Measurements from ENCODE around the gene DTHD1. TPM values are rescaled to one million over a fixed set of nuclear protein-coding genes. Genes with fewer than 3 reads are reported as not detected.

Gene DTHD1
- polyA plus RNA-seq, 3 donors = not detected

DNA sequence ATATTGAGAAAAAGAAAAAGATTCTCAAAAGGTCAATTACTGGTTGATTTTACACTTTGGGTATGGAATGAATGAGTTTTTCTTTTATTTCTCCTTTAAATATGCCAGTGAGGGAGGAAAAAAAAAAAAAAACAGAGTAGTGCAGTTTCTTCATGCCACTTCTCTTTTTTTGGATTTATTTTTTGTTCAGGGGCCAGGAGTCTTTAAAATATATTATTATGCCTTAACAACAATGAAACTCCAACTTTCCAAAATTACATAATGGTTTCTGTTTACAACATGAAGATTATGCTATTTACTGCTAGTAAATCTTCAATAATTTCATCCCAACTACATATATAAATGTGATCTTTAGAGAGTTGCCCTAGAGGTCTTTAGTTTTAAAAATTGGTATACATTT is 31.9 kb downstream of the DTHD1 start:
- DNase-seq = no peak

DNA sequence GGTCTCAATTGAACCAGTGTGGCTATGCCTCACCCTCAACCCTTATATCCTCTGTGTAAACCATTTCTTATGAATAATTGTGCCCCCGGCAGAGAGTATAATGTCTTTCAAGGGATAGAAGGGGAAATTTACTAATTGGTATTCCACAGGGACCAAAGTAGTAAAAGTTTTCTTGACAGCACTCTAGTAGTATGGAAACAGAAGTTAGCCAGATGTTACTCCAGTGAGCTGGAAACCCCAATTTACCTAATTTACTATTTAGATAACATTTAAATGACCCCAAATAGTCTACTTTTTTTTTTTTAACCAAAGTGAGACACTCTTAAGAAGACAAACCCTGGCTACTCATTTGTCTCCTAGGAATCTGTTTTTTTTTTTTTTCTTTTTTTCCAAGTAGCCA is 32.3 kb downstream of the DTHD1 start:
- no peak for DNase-seq

DNA sequence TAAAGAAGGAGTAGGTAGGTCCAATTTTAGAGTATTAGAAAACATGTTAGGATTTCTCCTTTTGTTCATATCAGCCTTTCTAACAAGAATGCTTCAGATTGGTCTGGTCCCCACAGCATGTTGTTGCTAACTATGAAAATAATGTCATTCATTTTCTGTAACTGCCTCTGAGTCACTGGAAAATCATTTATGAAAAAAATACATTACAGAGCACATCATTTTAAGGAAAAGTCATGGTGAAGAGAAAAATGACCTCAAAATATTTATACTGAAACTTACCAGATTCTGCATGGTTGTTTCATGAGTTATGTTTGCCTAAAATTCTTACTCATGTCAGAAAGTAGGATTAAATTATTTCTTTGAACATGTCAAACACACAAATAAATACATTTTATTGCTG is 35.2 kb downstream of the DTHD1 start:
- no peak for DNase-seq

DNA sequence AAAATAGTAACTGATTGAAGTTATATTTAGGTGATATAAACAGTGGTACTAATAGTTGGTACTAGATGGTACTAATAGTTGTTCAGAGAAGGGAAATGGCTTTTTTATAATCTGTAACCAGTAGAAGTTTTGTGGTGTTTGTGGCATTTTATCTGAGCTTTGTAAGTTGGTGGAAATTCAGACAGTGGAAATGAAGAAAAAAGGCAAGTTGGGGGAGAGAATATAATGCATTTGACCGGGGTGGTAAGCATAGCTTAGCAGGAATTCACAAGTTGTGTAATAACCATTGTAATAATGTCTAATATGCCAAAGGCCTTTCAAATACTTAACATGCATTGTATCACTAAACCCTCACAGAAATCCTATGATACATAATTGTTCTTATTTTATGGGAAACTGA is 36.3 kb downstream of the DTHD1 start:
- DNase-seq = no peak

DNA sequence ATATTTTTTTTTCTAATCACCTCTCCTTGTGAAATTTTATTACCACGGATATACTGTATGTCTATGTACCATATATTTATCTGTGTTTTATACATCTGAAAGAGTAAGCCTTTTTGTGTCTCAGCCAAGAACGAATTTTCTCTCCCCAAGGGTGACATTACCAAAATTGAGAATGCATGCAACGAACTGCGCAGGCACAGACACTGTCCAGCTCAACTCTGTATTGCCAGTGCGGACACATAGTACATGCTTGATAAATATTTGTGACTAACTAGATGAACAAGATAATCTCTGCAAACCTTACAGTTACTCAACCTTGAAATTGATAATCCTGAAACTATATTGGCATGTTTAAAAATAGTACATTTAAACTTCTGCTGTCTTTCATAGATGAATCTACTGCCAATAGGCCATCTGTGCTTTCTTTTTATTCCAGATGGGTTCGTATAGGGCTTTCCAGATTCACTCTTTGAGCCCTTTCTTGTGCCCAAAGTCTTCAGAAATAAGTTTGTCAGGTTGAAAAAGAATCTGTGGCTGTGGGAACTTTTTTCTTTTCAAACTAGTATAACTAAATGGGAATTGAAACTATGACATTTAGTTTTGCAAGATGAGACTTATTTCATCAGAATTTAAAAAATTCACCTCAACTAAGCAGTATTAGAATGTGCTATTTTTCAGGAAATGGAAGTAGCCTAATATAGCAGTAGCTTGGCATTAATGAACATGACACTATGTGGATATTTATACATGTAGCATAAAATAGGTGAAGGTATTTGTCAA is 38.9 kb downstream of the DTHD1 start:
- DNase-seq = no peak

DNA sequence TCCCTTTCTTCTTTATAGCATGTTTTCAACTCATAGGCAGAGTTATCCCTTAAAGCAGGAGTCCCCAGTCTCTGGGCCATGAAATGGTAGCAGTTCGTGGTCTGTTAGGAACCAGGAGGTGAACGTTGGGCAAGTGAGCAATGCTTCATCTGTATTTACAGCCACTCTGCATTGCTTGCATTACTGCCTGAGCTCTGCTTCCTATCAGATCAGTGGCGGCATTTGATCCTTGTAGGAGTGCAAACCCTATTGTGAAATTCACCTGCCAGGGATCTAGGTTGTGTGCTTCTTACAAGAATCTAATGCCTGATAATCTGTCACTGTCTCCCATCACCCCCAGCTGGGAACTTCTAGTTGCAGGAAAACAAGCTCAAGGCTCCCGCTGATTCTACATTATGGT is 39.8 kb downstream of the DTHD1 start:
- DNase-seq = no peak

DNA sequence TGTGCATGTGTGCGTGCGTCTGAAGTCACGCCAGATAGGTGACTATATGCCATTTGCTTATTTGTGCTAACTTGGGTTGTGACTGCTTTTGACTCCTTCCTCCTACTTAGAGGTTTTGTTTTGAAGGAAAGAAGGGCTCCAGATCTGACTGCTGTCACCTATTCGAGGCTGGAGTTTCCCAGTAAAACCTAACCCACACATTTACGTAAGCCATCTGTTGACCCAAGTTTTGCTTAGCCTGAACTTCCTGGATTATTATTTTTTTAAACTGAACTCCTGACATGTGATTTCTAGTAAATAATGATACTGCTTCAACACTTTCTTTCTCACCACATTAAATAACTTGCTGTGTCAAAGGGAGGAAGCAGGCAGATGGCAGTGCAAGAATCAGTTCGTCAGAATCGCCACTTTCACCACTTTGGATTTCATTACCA is 41.5 kb downstream of the DTHD1 start:
- no peak for DNase-seq

DNA sequence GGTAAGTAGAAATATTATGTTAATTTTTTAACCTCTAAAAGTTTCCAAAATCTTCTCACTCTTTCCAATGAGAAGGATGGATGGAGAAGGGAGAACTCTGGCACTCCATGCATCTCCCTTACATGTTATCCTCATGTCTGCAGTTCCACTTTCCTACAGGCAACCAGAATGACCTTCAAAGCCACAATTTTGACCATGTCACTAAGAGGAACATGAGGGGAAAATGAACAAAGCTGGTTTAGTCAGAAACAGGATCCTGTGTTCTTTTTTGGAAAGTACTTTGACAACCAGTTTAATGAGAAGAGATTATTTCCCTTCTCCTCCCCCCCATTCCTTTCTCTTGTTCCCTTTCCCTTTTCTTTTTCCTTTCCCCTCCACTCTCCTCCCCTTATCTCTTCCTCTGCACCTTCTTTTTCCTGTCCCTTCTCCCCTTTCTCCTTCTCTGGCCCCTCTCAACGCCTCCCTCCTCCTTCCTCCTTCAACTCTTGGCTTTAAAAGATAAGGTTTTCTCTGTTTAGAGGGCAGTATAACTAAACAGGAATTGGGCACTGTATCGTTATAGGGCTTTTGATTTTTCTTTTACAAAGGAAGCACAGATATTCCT is 42.5 kb downstream of the DTHD1 start:
- no peak for DNase-seq

DNA sequence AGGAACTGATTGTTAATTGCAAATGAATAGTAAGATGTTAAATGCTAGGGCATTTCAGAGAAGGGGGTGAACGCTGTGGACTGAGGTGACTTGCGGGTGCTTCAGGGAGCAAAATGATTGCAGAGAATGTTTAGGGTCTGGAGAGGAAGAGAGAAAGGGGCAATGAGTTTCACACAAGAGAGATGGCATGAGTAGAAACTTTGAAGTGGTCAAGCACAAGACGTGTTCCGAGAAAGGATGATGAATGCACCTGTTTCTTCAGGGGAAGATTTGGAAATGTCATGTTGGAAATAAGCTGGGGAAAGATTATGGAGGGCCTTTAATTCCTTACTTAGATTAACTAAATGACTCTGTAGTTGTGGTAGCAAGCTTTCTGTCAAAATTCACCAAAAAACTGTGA is 43.4 kb downstream of the DTHD1 start:
- no peak for DNase-seq

DNA sequence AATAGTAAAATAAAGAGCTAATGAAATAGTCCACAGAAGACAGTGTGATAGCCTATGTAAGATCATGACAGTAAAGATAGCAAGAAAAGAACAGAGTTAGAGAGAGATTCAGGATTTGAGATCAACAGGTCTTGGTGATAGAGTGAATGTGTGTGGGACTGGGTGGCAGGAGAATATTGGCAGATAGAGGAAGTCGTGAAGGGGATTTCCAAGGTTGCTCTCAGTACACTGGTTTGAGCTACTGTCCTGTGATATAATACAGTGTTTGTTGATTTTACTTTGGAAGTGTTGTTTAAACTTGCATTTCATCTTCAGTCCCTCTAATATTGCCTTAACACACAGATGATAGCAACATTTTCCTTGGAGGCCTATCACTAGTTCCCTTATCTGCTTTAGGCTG is 44.1 kb downstream of the DTHD1 start:
- no peak for DNase-seq

DNA sequence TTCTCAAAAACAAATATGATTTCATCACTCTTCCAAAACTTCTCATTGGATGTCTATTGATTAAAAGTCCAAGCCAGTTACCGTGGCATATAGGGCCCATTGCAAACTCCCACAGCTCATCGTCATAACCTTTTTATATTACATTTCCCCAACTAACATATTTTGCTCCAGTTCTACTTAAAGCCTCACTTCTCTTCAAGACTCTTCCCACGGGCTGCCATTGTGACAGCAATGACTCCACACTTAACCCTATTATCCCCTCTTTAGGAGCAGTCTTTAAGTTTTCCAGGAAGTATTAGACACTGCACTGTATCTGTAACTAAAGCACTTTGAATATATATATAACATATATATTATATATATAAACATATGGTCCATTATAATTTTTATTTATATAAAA is 44.5 kb downstream of the DTHD1 start:
- no peak for DNase-seq

DNA sequence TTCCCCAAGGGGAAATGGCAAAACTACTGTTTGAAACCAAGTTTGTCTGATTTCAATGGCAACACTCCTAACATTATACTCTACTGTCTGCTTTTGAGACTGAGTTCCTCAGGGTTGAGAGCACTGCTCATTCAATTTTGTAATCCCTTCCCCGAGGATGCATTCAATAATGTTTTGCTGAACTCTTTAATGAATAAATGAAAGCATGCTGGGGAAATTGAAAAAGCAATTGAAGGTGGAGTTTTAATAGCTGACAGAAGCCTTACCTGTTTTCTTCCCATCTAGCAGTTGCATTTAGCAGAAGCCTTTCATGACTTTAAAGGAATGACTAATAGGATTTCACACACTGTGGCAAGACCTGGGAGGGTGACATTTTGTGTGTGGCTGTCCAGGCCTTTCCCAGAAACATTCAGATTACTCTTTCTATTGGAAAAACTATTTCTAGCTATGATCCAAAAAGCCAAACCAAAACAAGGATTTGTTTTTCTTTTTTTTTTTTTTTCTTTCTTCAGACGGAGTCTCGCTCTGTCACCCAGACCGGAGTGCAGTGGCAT is 45.1 kb downstream of the DTHD1 start:
- no peak for DNase-seq

DNA sequence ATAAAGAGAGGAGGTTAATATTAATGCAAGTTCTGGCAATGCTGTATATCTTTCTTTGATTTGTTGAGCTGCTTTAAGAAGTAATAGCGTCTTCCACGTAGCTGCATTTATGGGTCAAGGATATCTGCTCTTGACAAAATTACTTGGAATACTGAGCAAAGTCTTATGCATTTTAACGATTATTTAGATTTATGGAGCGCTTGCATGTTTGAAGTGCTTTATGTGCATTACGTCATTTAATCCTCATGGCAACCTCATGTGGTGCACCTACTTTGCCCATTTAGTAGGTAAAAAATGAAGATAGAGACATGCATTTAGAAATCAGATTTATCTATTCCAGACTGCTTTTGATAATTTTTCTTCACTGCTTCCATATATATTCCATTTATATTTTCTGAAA is 46.0 kb downstream of the DTHD1 start:
- no peak for DNase-seq

DNA sequence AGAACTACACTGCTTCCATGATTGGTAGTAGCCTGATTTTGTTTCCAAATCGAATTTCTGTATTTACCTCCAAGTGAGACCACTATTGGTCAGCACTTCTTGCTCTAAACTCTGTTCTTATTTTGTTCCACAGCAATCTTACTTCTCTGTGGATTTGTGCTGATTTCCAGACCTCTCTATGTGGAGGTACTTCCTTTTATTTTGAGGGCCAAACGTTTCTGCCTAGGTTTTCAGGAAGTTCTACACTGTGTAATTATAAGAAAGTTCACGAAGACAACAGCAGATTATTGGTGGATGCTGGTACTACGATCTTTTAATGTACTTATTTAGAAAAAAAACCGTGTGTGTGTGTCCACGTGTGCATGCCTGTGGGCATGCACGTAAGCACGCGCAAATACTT is 46.7 kb downstream of the DTHD1 start:
- DNase-seq = no peak

DNA sequence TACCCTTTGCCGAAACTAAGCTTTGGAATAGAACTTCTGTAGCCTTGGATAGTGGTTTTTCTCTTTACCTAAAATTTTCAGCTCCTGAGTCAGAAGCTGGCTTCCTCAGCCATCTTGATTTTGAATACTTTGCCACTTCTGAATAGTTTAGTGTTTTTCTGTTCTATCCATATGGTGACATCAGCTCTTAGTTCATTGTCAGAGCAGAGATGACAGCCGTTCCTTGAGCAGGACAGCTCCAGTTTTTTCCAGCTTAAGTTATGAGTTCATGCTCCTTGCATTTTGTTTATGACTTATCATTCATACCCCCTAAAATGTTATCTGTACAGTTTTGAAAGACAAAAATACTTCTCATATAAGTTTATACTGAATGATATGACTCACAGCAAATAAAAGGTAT is 47.8 kb downstream of the DTHD1 start:
- no peak for DNase-seq

DNA sequence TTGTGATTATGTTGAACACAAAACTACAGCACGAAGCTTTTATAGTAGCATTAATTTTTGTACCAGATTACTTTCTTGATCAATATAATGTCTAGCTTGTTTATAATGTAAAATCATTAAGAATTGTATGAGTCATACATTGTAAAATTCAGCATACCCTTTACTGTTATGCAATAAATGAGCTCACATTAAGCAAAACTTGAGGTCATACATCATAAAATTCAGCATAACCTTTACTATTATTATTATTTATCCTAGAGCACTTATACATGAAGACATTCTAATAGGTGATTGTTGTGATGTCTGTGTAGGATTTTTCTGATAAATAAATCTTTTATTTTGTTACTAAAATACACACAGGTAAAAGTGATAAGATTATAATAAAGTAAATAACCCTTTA is 49.4 kb downstream of the DTHD1 start:
- no peak for DNase-seq

DNA sequence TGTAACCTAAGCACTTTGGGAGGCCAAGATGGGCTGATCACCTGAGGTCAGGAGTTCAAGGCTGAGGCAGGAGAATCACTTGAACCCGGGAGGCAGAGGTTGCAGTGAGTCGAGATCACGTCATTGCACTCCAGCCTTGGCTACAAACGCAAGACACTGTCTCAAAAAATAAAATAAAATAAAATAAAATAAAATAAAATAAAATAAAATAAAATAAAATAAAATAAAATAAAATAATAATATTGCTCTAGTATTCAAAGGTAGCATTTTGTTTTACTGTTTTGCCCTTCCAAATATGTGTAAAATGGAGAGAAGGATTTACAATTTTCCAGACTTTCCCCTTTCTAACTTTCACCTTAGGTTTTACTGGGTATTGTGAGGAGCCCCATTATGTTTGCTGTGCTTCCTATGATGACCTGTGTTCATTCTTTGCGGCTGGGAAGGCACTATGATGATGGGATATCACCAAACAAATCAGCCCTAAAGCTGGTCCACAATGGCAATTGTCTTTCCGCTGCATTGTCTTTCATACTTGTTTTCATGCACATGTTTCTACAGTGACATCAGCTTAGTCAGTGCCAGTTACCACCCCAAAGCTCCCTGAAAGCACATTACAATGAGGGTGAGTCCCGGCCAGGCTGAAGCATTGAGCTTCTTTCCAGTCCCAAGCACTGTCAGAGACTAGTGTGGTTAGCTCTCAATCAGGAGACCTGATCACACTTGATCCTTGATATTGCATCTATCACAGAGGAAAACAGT is 50.8 kb downstream of the DTHD1 start:
- DNase-seq = no peak

DNA sequence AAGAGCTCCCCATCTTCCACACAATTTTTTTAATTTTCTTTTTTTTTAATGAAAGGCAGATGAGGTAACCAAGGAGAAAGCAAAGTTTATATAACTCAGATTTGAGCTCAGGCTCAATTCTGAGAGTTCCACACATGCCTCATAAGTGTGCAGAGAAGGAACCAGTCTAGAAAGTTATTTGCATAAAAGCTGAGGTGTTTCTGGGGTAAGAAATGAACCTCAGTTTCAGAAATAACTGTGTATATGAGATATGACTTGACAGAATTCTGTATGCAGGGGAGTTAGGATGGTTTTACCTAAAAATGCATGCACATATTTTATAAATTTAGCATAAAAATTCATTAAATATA is 51.3 kb downstream of the DTHD1 start:
- DNase-seq = no peak

DNA sequence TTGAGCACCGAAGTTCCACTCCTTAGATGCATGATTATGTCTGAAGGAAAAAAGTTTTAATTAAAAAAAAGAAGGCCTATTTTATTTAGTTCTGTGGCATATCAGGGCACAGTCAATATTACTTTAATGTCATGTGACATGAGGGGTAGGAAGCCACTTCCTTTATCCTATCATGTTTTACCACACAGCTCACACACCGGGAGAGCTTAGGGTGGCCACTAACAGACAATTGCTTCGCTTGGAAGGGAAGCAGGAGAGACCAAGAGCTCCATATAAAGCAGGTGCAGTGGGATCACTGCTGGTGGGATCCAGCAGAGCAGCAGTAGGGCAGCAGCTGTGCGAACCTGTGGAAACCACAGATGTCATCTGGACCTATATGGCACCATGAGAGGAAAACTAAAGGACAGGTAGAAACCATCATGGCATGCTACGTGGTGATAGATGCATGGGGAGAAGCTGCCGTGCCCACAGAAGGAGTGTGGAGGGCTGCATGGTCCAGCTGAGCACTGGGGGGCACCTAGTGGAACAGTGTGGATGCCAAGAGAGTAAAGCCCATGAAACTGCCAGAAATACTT is 52.0 kb downstream of the DTHD1 start:
- DNase-seq = no peak

DNA sequence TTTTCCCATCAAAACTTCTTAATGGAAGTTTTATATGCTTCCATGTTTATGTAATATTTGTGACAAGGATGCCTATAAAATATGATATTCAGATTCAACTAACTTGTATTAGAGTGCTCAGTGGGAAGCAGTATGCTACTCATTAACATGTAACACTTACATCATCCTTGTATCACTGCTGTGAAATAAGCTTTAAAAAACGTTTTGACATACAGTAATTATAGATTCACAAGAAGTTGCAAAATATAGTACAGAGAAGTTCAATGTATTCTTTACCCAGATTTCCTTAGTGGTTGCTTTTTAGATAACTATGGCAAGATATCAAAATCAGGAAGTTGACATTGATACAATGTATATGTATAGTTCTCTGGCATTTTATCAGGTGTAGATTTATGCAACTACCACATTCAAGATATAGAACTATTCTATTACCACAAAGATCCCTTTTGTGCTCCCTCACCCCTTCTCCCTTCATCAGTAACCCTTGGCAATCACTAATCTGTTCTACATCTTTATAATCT is 56.3 kb downstream of the DTHD1 start:
- no peak for DNase-seq

DNA sequence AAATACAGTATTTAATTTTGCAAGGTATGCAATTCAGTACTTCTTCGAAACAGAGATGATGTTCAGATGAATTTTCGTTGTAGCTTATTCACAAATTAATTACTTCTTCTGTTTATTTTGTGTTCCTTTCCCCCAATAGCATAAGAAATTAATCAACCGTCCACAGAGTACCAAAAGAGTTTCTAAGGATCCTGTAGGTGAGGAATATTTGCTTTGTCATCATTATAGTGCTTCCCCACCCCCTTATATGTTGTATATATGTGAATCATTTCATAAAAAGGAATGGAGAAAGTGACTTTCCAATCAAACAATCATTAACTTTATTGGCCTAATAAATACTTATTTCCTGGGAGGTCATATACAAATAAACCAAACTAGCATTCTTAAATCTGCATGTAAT is 57.6 kb downstream of the DTHD1 start:
- no peak for DNase-seq

DNA sequence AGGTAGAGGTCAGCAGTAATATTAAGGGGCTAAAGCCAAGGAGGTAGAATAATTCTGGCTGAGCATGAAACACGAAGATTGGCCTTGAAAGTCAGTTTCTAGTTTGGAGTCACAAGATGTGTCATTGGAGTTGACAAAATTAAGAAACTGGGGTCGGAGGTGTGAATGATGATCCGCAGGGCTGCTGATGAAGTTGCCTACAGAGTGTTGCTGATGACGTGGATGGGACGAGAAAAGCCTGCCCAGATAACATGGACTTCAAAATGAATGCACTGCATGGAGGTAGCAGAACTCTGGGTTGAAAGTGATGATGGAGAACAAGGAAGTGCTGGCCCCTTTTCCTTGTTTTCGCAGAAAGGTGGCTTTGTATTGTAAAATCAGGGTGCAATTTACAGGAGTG is 60.5 kb downstream of the DTHD1 start:
- DNase-seq = no peak

Data from renal pelvis (tissue), 4 donors.